ENCODE measurements around the gene DGCR8. TPM values are rescaled to one million over a fixed set of nuclear protein-coding genes. Genes with fewer than 3 reads are reported as not detected.

The DGCR8 gene
- total RNA-seq, 1 experiment from 2014 or later = 87.2 TPM

DNA sequence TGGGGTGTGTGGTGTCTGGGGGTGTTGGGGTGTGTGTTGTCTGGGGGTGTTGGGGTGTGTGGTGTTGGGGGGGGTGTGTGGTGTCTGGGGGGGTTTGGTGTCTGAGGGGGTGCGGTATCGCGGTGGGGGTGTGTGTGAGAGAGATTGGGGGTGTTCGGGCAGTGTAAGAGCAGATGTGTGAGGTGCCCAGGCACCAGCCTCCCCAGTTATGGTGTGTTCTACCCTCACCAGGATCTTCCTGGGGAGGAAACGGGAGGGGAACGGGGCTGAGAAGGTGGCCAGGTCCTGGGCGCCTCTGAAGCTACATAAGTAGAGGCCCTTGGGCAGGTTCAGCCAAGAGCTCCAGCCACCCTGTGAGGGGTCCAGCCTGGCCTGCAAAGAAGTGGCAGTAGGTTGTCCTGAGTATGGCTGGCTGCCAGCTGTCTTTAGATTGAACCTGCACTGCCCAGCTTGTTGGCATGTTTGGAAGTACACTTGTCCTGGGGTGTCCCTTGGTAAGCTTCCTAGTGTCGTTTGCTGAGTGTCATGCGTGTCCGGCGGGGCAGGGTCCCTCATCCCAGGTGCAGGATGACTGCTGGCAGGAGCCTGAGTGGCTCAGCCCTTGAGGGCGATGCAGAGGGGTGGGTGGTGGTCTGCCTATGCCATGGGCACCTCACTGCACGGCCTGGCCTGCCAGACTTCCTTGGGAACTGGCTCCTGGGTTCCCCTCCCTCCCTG, 43.5 kb downstream of the DGCR8 start:
- no peak for DNase-seq (ENCODE audit: low spot score)

DNA sequence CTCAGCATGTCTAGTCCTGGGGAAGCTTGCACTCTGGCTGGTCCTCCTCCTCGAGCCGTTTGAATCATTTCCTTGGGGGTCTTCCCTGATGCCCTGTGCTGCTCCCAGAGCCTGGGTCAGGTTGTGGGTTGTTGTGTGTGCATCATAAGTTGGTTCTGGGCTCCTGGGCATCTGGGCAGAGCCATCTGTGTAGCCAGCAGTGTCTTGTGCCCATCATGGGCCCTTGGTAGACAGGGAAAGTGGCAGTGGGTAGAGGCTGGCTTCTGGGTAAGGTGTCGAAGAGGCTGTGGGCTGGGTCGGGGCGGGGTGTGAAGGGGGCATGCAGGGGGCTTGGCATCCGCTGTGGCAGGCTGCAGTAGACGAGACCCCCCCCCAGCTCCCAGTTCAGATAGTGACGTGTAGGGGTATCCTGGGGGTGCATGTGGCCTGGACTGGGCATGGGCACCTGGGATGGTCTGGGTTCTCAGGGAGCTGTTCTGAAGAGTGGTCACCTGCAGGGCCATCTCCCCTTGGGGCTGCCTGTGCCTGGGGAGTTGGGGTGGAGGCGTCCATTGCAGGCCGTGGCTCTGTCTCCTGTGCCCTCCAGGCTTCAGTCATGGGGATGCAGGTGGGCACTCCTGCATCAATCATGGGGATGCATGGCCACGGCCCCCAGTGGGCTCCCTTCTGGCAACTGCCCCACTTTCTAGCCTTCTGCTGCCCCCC, 44.2 kb downstream of the DGCR8 start:
- no peak for DNase-seq (ENCODE audit: low spot score)

DNA sequence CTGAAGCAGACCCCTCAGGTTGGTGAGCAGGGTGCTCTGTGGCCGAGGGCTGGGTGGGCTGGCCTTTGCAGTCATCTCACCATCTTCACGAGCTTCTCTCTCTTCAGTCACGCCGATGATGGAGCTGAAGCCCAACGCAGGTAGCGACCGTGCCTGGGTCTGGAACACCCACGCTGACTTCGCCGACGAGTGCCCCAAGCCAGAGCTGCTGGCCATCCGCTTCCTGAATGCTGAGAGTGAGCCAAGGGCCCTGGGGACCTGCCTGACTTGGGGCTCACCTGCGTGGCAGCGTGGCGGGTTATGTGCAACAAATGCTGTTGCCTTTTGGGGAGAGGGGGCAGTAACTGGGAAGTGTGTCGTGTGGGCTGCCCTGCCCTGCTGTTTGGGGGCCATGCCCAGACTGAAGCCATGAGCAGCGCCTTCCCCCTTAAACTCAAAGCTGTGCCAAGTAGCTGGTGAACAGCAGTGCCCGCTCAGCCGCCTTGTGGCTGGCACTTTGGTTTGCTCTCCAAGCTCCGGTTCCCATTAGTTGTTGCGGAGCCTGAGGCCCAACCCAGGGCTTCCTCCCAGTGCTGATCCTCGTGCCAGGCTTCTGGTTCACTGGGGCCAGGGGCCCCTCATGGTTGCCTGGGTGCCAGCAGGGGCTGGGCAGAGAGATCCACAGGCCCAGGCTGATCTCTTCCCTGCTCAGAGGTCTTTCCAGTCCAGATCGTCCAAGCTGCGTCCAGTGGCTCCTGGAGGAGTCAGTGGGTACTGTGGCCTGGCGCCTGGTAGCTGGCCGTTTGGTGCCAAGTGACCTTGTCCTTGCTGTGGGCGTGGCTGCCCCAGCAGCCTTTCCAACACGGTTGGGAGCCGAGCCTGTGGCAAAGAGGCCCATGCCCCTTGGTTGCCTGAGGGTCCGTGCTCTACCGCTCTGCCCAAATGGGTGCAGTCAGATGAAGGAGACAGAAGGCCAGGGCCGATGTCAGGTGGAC, 45.4 kb downstream of the DGCR8 start:
- DNase-seq (ENCODE audit: low spot score) = no peak

DNA sequence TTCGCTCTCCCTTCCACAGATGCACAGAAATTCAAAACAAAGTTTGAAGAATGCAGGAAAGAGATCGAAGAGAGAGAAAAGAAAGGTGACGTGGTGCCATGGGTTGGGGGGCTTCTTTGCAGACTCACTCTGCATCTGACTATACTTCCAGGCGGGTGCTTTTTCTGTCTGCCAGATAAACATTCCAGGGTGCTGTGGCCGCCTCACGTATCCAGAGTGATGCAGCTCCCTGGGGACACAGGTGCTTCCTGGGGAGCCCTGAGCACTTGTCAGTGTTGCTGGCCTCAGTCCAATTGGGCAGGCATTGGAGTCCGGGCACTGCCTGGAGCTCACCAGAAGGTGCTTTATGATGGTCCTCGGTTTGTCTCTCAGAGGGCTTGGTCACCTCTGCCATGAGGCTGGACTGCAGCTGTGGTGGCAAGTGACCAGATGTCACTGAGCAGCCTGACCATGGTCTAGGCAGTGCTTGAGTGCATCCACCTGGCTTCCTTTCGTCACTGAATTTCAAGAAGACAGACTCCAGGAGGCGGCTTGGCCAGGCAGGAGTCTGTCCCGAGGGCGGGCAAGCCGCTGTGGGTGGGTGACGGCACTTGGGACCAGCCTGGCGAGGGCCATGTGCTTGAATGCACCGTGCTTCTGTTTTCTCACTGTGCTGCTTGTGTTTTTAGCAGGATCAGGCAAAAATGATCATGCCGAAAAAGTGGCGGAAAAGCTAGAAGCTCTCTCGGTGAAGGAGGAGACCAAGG, 46.4 kb downstream of the DGCR8 start:
- DNase-seq (ENCODE audit: low spot score) = no peak

DNA sequence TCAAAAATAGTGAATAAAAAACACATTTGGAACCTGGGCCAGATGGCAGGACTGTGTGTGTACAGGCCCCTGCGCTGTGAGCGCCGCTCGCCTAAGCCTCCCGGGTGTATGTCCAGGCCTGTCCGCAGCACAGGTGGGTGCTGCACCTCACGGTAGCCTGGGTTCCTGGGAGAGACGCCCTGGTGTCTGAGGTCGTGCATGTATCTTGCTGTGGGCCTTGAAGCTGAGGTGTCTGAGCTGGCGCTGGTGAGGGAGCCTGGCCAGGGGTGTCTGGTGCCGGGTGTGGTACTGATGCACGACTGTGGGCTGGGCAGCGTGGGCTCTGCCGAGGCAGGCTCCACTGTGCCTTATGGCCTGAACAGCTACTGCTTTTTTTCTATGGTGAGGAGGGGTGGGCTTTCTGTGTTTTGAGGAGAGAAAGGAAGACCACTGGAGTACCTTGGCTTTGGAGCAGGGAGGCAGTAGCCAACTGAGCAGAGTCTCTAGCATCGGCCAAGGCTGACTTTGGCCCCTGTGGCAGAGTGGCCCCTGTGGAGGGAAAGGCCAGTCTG, 47.4 kb downstream of the DGCR8 start:
- no peak for DNase-seq (ENCODE audit: low spot score)

DNA sequence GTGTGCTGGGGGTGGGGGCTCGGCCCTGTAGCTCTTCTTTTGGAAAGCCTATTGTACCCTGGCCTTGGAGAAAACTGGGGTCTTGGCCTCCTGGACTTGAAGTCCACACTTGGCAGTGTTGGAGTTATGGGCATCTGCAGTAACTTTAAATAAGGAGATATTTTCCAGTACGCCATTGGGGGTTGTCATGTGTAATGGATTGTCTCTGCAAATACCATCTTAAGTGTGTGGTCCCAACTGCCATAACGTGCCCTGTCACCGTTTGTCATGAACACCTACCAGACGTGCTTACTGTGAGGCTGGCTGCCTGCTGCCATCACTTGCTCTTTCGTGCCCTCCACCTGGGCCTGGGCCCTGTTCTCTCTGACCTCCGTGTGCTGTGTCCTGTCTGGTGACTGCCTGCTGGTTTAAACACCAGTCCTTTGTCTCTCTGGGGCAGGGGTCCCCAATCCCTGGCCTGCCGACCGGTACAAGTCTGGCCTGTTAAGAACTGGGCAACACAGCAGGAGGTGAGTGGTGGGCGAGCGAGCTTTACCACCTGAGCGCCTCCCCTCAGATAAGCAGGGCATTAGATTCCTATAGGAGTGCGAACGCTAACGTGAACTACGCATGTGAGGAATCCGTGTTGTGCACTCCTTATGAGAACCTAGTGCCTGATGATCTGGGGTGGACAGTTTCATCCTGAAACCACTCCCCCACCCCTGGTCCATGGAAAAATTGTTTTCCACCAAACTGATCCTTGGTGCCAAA, 48.0 kb downstream of the DGCR8 start:
- DNase-seq (ENCODE audit: low spot score) = peak; percentile 34

DNA sequence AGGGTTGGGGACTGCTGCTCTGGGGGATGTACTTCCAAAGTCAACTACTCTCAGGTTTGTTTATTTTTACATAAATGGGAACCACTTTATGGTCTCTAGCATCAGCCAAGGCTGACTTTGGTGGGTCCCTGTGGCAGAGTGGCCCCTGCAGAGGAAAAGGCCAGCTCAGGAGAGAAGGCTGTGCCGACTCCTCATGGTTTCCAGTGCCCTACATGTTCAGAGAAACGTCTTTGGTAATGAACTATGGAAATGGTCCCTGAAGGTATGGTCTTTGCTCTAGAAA, 48.5 kb downstream of the DGCR8 start:
- DNase-seq (ENCODE audit: low spot score) = peak; percentile 42

DNA sequence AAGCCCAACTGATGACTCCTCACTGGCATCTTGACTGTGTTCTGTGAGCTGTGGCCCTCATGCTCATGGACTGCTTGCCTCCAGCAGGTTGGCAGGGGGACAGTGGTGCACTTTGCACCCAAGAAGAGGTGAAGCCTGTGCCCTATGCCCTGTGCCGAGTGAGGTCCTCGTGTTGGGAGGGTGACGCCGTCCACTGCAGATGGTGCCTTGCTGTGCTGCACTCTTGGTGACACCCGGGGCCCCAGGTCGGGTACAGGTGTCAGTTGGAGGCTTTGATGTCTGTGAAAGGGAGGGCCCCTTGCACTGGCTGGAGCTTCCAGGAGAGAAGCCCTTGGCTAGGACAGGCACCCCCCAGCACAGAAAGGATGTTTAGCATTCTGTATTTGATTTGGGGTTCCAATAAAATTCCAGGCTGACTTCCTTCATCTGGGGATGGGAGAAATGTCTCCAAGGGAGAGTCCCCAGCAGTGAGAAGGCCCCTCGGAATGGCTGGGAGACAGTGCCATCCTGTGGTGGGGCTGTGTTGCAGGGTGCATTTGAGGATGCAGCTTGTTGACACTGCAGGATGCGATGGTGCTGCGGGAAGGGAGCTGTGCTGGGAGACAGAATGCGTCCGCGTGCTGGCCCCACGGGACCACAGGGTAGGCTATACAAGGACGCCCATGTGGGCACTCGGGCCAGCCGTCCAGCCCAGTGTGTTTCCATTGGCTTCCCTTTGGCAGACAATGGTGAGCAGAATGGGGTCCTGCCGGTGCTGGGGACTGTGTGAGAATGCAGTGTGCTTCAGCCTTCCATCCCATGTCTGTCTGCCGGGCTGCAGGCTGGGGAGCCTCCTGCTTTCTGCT, 49.1 kb downstream of the DGCR8 start:
- peak; percentile 77 for DNase-seq (ENCODE audit: low spot score)

DNA sequence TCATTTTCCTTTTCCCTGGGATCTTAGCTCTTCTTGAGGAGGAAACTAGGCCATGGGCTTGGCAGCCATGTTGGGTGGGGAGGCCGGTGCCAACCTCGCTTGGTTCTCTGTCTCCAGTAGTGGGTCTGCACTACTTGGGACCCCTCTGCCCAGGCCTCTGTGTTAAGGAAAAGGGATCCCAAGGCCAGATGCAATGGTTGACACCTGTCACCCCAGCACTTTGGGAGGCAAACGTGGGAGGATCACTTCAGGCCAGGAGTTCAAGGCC, 49.6 kb downstream of the DGCR8 start:
- DNase-seq (ENCODE audit: low spot score) = no peak

DNA sequence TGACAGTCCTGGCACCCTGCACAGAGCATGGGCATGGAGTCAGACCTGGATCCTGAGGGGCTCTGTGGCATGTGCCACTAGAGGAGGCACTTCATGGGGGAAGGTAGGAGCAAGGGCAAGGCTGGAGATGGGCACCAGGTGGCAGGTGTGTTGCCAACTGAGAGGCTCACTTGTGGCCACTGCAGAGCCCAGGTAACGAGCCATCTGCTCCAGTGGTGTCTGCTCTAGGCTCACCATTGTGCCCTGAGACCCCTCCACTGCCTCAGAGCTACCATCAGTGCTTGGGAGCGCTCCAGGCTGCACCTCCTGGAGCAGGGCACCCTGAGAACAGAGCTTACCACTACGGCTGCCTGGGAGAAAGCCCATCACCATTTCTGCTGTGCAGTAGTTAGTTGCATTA, 50.3 kb downstream of the DGCR8 start:
- DNase-seq (ENCODE audit: low spot score) = peak; percentile 86

DNA sequence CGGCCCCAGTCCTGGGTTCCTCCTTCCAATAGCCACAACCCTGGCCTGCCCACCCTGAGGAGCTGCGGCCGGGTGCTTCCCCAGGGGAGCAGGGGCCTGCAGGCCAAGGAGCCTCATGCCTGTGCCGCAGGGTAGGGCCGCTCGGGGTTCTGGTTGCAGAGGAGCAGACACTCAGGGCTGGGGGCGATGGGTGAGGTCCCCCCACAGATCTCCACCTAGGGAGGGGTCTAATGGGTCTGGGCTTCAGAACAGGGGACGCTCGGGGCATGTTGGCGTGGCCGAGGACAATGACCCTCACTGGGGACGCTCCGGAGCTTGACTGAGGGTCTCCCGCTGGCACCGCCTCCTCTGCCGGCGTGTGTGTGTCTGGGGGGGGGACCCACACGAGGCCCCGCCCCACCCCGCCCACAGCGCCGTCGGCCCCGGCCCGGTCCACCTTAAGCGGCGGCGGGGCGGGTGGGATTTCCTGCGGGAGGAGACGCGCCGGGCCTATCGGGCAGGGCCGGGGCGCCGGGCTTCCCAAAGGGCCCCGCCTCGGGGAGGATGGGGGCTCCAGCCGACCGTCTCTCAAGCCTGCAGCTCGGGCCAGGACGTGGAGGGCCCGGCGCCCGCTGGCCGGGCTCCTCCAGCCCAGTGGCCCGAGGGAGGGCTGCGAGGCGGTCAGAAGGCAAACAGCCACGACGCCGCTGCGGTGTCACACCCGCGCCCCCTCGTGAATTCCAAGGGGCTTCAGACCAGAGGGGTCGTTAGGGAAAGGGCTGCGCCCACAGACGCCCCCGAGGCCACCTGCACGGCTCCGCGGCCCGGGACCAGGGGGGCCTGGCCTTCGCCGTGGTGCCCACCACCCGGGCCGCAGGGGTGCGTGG, 50.9 kb downstream of the DGCR8 start:
- peak; percentile 81 for DNase-seq (ENCODE audit: low spot score)

DNA sequence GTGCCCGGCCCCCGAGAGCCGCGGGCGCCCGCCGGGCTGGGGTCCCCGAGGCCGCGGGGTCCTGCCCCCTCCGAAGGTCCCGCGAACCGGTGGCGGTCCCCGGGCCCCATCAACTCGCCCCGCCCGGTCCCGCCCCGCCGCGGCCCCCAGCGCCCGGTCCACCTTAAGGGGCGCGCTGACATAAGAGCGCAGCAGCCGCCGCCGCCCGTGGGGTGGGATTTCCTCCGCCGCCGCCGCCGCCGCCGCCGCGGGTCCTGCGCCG, 51.5 kb downstream of the DGCR8 start, which contains the start of gene ZDHHC8:
Gene ZDHHC8 (plus strand): TSS at position 208 of the 262 bp plus-strand sequence. CDS start 144 bp downstream, outside the sequence.
- no peak for DNase-seq (ENCODE audit: low spot score)

DNA sequence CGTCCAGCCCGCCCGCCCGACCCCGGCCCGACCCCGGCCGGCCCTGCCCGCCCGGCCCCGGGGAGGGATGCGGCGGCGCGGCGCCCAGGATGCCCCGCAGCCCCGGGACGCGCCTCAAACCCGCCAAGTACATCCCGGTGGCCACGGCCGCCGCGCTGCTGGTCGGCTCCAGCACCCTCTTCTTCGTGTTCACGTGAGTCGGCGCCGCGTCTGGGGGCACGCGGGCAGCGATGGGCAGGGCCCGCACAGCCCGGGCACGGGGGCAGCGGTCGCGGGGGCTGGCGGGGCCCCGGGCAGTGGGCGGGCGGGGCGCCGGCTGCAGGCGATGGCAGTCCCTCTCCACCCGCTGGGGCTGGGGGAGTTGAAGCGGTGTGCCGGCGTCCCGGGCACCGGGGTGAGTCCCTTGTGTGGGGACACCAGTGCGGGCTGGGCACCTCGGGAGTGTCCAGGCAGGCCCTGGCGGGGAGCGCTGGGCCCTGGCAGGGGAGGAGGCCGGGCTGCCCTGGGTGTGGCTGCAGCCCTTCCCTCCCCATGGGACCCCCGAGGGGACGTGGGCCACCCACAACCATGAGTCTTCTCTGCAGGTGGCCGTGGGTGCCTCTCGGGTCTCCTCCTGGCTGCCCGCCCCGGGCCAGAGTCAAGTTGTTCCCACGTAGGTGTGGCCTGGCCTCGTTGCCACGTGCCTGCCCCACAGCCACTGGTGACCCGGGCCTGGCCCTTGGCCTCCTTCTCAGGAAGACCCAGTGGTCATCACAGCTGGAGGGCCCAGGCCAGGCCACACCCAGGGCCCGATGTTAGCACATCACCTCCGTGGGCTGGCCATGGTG, 52.0 kb downstream of the DGCR8 start:
- no peak for DNase-seq (ENCODE audit: low spot score)

DNA sequence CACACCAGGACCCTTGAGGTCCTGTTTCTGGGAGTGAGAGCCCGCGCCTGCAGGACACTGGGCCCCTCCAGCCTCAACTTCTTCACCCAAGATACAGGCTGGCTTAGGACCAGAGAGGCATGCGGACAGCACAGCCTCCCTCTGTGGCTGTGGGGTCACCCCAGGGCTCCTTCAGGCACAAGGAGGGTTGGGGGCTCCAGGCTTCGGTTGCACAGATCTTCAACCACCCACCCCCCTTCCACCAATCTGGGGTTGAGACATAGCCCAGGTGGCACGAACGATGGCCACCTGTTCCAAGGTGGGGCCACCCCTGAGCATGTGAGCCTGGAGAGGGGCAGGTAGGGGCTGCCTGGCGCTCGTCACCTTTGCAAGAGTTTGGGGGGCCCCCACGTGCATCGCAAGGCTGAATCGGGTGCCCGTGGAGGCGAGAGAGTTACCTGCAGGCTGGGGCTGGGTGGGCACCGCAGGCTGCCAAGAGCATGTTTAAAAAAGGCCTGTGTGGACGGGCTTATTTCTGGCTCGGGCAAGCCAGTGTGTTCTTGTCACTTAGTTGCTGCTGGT, 52.7 kb downstream of the DGCR8 start:
- no peak for DNase-seq (ENCODE audit: low spot score)

DNA sequence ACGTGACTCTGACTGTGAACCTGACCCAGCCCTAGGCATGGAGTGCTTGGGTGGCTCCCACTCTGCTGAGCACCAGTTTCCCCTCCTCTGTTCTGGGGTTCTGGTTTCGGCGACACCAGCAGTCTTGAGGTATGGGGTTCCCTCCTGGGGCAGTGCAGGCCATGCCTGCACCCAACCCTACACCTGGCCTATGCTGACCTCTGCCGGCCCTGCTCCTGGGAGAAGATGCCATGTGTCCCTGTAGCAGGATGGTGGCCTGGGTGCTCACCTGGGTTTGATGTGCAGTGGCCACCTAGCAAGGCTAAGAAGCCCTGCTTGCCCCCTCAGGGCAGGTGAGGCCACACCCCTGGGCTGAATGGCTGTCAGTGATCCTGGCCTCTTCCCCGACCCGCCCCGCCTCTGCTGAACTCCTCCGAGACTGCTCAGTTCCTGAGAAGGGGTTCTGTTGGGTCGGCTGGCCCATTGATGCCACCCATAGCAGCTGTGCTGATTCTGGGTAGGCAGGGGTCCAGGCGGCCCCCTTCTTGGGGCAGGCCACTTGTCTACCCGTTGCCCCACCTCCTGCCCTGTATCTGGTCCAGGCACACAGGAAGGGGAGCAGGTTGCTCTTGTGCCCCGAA, 54.0 kb downstream of the DGCR8 start:
- DNase-seq (ENCODE audit: low spot score) = no peak

DNA sequence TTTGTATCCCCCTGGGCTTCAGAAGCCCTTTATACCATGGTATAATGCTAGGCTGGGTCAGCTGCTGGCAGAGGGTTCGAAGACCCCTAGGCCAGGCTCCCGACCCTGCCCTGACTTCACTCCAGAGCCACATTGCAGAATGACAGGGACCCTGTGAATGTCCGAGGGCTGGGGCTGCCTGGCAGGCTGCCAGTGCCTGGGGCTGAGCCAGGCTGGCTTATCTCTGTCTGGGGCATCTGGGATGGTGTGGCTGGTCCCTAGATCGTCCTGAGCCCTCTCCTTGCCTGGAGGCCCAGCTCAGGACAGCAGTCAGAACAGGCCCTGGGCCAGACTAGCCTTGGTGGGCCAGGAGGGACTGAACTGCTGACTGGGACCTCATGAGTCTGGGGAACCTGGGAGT, 55.2 kb downstream of the DGCR8 start:
- no peak for DNase-seq (ENCODE audit: low spot score)

DNA sequence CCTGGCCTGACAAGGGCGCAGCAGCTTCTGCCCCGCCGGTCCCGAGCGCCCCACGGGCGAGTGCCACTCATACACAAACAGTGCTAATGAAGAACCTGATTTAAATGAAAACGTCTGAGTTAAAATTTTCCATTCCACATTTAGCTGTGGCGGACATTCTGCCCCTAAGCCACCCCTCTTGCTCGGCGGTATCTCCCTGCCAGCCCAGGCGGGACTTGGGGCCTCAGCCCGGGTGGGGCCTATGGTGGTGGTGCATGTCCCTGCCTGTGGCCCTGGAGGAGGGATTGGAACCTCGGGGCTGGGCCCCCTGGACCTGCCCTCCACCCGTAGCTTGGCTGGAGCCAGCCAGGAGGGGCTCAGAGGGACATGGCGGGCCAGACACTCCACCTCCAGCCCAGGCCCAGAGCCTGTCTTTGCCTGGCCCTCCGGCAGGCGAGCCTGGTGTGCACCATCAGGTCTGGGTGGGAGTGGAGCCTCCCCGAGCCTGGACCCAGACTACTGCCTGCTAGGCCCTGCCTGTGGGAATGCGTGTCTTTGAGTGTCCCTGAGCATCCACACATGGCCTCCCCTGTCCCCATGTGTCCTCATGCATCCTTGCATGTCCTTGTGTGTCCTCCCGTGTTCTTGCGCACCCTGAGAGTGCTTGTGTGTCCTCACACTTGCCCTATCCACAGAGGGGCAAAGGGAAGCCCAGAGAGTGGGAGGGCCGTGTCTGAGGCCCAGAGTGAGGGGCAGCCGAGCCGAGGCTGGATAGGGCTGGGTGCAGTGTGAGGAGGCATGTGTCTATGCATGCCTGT, 56.0 kb downstream of the DGCR8 start:
- DNase-seq (ENCODE audit: low spot score) = no peak
